Endothelial cell (in vitro differentiated cells): ENCODE results near the gene CEP41. TPM values are rescaled to one million over a fixed set of nuclear protein-coding genes. Genes with fewer than 3 reads are reported as not detected.

Source experiments
- DNase-seq: peaks from one replicate; pipeline ENCODE4 v3.0.0; 2021; ENCODE audit warnings: low spot score
- H3K27ac Mint-ChIP-seq: one replicate; pipeline ENCODE4 v1.8.0; 2021; ENCODE audit warnings: mixed read lengths, inconsistent platforms; ENCODE audit not compliant: unreplicated experiment
- H3K27me3 Mint-ChIP-seq: one replicate; pipeline ENCODE4 v1.8.0; 2021; ENCODE audit warnings: mild to moderate bottlenecking, moderate library complexity, mixed read lengths, inconsistent platforms; ENCODE audit not compliant: unreplicated experiment
- H3K36me3 Mint-ChIP-seq: one replicate; pipeline ENCODE4 v1.8.0; 2021; ENCODE audit warnings: mild to moderate bottlenecking, low read depth, mixed read lengths, inconsistent platforms; ENCODE audit not compliant: unreplicated experiment
- H3K4me1 Mint-ChIP-seq: one replicate; pipeline ENCODE4 v1.8.0; 2021; ENCODE audit warnings: mild to moderate bottlenecking, mixed read lengths, inconsistent platforms; ENCODE audit not compliant: unreplicated experiment
- H3K4me3 Mint-ChIP-seq: one replicate; pipeline ENCODE4 v1.8.0; 2021; ENCODE audit warnings: mild to moderate bottlenecking, mixed read lengths, inconsistent platforms; ENCODE audit not compliant: unreplicated experiment
- H3K9me3 Mint-ChIP-seq: one replicate; pipeline ENCODE4 v1.8.0; 2021; ENCODE audit warnings: mixed read lengths, inconsistent platforms; ENCODE audit not compliant: unreplicated experiment
- total RNA-seq: library from RNA; stranded (reverse); fragmentation: NEBNext Ultra II Directional; extraction: Animal tissue kit (Norgen Biotek cat#: 25700); gene quantifications from one replicate; pipeline ENCODE4 v1.2.1, GENCODE V29; 2021; ENCODE audit not compliant: unreplicated experiment
- TF ChIP-seq, protein P1 (sequence below): fragments of 200-600 bp; sonication (generic); IDR thresholded peaks from one replicate; pipeline ENCODE4 v1.5.0; 2021; ENCODE audit warnings: antibody characterized with exemption; ENCODE audit not compliant: unreplicated experiment

The CEP41 gene
- total RNA-seq, 1 donor from 2014 or later = 14.3 TPM

DNA sequence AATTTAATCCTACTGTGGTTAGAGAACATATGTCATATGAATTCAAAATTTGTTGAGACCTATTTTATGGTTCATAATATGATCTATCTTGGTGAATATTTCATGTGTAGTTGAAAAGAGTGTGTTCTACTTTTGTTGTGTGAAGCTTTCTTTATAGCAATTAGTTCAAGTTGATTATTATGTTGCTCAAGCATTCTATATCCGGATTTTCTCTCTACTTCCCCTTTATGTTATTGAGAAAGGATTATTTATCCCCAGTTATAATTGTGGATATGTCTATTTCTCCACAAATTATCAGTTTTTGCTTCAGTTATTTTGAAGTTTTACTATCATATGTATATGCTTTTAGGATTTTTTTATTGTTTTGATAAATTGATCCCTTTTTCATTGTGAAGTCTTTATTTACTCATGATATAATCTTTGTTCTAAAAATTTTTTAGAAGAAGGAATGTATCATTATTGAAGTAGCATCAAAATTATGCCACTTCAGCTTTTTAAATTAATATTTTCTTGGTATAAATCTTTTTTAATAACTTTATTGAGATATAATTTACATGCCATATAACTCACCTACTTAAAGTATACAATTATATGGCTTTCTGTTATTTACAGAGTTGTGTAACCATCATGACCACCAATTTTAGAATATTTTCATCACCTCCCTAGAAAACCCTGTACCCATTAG lies 39.0 kb upstream of the CEP41 start:
- H3K27me3 Mint-ChIP-seq = no peaks in the 10 kb centered on the region
- DNase-seq = no peak
- no peaks in the 10 kb centered on the region for H3K36me3 Mint-ChIP-seq
- TF ChIP-seq, protein P1, sequence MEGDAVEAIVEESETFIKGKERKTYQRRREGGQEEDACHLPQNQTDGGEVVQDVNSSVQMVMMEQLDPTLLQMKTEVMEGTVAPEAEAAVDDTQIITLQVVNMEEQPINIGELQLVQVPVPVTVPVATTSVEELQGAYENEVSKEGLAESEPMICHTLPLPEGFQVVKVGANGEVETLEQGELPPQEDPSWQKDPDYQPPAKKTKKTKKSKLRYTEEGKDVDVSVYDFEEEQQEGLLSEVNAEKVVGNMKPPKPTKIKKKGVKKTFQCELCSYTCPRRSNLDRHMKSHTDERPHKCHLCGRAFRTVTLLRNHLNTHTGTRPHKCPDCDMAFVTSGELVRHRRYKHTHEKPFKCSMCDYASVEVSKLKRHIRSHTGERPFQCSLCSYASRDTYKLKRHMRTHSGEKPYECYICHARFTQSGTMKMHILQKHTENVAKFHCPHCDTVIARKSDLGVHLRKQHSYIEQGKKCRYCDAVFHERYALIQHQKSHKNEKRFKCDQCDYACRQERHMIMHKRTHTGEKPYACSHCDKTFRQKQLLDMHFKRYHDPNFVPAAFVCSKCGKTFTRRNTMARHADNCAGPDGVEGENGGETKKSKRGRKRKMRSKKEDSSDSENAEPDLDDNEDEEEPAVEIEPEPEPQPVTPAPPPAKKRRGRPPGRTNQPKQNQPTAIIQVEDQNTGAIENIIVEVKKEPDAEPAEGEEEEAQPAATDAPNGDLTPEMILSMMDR = no peak
- H3K4me3 Mint-ChIP-seq = no peak overlapping the region
- no peak overlapping the region for H3K27ac Mint-ChIP-seq
- H3K4me1 Mint-ChIP-seq = no peaks in the 10 kb centered on the region
- no peaks in the 10 kb centered on the region for H3K9me3 Mint-ChIP-seq

DNA sequence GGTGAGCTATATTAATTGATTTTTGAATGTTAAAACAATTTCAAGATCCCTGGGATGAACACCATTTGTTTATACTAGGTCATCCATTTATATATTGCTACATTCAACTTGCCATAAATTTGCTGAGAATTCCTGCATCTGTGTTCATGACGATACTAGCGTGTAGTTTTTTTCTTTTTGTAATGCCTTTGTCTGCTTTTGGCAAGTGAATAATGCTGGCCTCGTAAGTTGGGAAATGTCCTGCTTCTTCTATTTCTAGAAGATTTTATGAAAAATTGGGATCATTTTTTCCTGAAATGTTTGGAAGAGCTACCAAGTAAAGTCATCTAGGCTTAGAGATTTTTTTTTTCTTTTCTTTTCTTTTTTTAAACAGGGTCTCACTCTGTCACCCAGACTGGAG lies 38.2 kb upstream of the CEP41 start:
- H3K27me3 Mint-ChIP-seq = no peaks in the 10 kb centered on the region
- TF ChIP-seq, protein P1 = no peak
- DNase-seq = no peak
- H3K4me3 Mint-ChIP-seq = no peak overlapping the region
- H3K27ac Mint-ChIP-seq = no peak overlapping the region
- no peaks in the 10 kb centered on the region for H3K9me3 Mint-ChIP-seq
- H3K4me1 Mint-ChIP-seq = no peaks in the 10 kb centered on the region
- no peaks in the 10 kb centered on the region for H3K36me3 Mint-ChIP-seq

DNA sequence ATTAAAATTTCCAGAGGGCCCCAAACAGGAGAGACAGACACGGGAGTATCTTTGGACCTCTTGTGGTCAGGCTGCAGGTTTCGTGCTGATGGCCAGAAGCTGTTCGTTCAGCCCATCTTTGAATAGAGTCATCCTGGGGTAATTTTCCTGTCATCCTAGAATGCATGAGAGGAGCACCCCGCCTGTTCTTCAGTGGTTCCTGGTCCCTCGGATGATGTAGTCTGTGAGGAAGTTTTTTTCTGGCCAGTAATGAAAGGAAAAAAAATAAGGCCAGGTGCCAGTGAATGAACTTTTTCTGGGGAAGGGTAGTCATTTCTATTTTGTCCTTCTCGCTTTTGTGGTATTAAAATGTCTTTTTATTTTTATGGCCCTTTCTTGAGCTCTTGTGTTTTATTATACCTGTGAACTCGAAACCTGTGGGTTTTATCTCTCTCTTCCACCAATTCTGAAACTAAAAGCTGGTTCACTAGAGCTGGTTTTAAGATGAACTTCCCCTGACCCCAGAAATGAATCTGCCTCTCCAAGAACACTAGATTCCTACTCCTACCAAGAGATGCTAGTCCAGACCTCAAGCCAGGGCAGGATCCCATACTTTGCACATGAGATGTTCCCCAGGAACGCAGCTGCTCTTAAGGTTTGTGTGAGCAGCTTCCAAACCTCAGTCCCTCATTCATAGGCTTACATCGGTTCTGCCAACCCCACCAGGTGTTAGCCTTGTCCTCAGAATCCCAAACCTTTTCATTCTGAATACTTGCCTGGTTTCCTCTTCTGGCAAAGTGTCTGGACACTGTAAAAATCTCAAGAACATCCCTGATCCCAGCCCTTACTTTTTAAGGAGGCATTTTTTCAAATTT lies 35.7 kb upstream of the CEP41 start:
- H3K36me3 Mint-ChIP-seq = no peaks in the 10 kb centered on the region
- H3K27ac Mint-ChIP-seq = no peak overlapping the region
- no peak for DNase-seq
- no peak overlapping the region for H3K4me3 Mint-ChIP-seq
- H3K4me1 Mint-ChIP-seq = no peaks in the 10 kb centered on the region
- H3K9me3 Mint-ChIP-seq = no peaks in the 10 kb centered on the region
- no peaks in the 10 kb centered on the region for H3K27me3 Mint-ChIP-seq
- TF ChIP-seq, protein P1 = no peak

DNA sequence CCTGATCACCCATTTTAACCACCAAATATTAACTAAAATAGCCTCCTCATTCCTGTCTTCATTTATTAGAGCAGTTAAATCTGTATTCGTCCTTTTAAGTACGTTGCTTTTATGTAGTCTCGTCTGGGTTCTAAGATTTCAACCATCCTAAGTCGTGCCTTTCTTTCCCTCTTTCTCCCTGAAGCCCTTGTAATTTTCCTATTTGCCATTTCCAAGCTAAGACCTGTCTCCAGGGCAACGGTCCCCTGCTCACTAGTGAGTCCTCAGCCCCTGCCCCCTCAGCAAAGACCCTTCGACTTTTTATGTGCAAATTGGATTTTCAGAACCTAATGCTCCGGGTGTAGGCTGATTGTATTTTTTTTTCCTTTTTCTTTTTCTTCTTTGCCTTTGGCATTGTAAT lies 35.0 kb upstream of the CEP41 start:
- H3K36me3 Mint-ChIP-seq = no peaks in the 10 kb centered on the region
- TF ChIP-seq, protein P1 = no peak
- H3K9me3 Mint-ChIP-seq = no peaks in the 10 kb centered on the region
- H3K27me3 Mint-ChIP-seq = no peaks in the 10 kb centered on the region
- H3K27ac Mint-ChIP-seq = no peak overlapping the region
- DNase-seq = no peak
- H3K4me3 Mint-ChIP-seq = no peak overlapping the region
- H3K4me1 Mint-ChIP-seq = no peaks in the 10 kb centered on the region

DNA sequence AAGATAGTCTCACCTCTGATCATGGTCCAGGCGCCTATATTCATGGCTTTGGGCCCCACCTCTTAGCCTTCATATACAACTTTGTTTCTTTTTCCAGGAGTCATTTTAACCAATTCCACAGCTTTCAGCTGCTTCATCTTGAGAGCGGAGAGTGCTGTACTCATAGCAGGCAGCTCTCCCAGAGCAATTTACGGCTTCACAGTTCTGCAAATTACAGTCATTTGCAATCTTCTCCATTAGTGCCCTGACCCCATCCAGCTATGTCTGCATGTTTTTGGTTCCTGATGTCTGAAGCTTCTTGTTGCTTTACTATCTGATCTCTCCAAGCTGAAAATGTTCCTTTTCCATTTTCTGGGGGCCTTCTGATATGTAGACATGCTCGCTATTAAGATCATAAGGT lies 33.1 kb upstream of the CEP41 start:
- TF ChIP-seq, protein P1 = no peak
- Mint-ChIP-seq H3K27ac (no peak overlapping the region), H3K9me3 (no peaks in the 10 kb centered on the region), H3K4me3 (no peak overlapping the region), H3K27me3 (no peaks in the 10 kb centered on the region), H3K4me1 (no peaks in the 10 kb centered on the region), H3K36me3 (no peaks in the 10 kb centered on the region)
- DNase-seq = no peak
